Psoas muscle (tissue), 8 donors: ENCODE measurements around the gene GABBR1. TPM values are rescaled to one million over a fixed set of nuclear protein-coding genes. Genes with fewer than 3 reads are reported as not detected.

Source experiments
- ATAC-seq, 4 donors: fragments of 200-7000 bp; cut with Tn5 transposase; one replicate each; pipeline ENCODE4 v1.9.1; 2020; ENCODE audit warnings: moderate library complexity in 3 of 4, mild to moderate bottlenecking in 2 of 4
- DNase-seq, 2 donors: peaks; one replicate each; pipeline ENCODE4 v3.0.0-alpha.2; 2020
- H3K27ac ChIP-seq: fragments of 200-600 bp; one replicate; pipeline ENCODE4 v1.8.0; 2022
- H3K27me3 ChIP-seq, 3 donors: fragments of 200-600 bp in 1 of 3; one replicate each; pipeline versions ENCODE4 v1.6.1 to v1.8.0; 2013 to 2022; ENCODE audit warnings: low read length in 2 of 3, mild to moderate bottlenecking in 2 of 3, moderate library complexity in 1 of 3; ENCODE audit not compliant: insufficient read depth in 3 of 3
- H3K36me3 ChIP-seq, 2 donors: fragments of 200-600 bp in 1 of 2; one replicate each; pipeline versions ENCODE4 v1.6.1 to v1.8.0; 2013 to 2022; ENCODE audit warnings: low read depth in 1 of 2, mild to moderate bottlenecking in 1 of 2, moderate library complexity in 1 of 2; ENCODE audit not compliant: insufficient read depth in 1 of 2
- H3K4me1 ChIP-seq: fragments of 200-600 bp; one replicate; pipeline ENCODE4 v1.8.0; 2022
- H3K4me3 ChIP-seq: fragments of 200-600 bp; one replicate; pipeline ENCODE4 v1.8.0; 2022; ENCODE audit warnings: mild to moderate bottlenecking
- H3K9me3 ChIP-seq: fragments of 200-600 bp; one replicate; pipeline ENCODE4 v1.8.0; 2022
- CTCF ChIP-seq: fragments of 200-600 bp; IDR thresholded peaks from one replicate; pipeline ENCODE4 v1.8.0; 2022; ENCODE audit warnings: antibody characterized with exemption
- WGBS, 3 donors: extraction: QIAGEN DNeasy Blood & Tissue Kit; methylation state at CpG; one replicate each; pipeline versions ENCODE4 v1.1.6 to v1.1.7; 2013; 5-methylcytosine and 5-hydroxymethylcytosine counted together
- intact Hi-C, 2 donors: fragments of 100-400 bp; cut with DNase I; formaldehyde crosslinking; loops; one replicate each; pipeline versions ENCODE4 v1.11.0 to v1.14.2; 2022
- polyA plus RNA-seq, 3 donors: library from polyadenylated mRNA; stranded (reverse); fragments of 200-250 nt; gene quantifications; one replicate each; pipeline ENCODE4 v1.2.3, GENCODE V29; 2013
- total RNA-seq, 4 donors: library from RNA; stranded (reverse); fragmentation: NEBNext Ultra II Directional in 2 of 4; extraction: Animal tissue kit (Norgen Biotek cat#: 25700) in 2 of 4; gene quantifications; one replicate each; pipeline versions ENCODE4 v1.2.1 to v1.2.4, GENCODE V29; 2021 to 2023
- donor health status: healthy with polysubstance abuse.
- donor health status: DM: no; HTN: no; CAD: no; lungs with moderate emphysema.
- donor health status: Bipolar disorder and iron deficiency.
- donor health status: healthy.
- donor health status: DM: yes; HTN: yes; CAD: no.
- donor health status: DM: no; HTN: no; CAD: no.
- donor health status: DM: no; HTN: no; CAD: no.
- donor health status: DM: yes; HTN: yes; CAD: no.

Gene GABBR1
- total and polyA plus RNA-seq, 7 donors = 2.5 to 10.2 (median 4.6) TPM

GRCh38 chr6:29651413-29652197 is 18.6 kb upstream of the GABBR1 start:
- Histone ChIP-seq H3K4me3 (no peak overlapping the region), H3K4me1 (peaks cover 3% of the 10 kb centered on the region), H3K36me3 (no peaks in the 10 kb centered on the region), H3K9me3 (no peaks in the 10 kb centered on the region), H3K27me3 (no peaks in the 10 kb centered on the region), H3K27ac (no peak overlapping the region)
- DNase-seq (no peak), ATAC-seq (no peak)
- WGBS, 3 donors = 74 to 76% (median 76%) methylated on average over 8 of the region's 8 CpGs
- TF ChIP-seq CTCF = peak; percentile 53
- intact Hi-C loops = loop anchor here in 1 of 2 donors (5.0 kb wide), 1 partner anchor 101 kb away; no protein-coding TSS in a partner anchor

DNA sequence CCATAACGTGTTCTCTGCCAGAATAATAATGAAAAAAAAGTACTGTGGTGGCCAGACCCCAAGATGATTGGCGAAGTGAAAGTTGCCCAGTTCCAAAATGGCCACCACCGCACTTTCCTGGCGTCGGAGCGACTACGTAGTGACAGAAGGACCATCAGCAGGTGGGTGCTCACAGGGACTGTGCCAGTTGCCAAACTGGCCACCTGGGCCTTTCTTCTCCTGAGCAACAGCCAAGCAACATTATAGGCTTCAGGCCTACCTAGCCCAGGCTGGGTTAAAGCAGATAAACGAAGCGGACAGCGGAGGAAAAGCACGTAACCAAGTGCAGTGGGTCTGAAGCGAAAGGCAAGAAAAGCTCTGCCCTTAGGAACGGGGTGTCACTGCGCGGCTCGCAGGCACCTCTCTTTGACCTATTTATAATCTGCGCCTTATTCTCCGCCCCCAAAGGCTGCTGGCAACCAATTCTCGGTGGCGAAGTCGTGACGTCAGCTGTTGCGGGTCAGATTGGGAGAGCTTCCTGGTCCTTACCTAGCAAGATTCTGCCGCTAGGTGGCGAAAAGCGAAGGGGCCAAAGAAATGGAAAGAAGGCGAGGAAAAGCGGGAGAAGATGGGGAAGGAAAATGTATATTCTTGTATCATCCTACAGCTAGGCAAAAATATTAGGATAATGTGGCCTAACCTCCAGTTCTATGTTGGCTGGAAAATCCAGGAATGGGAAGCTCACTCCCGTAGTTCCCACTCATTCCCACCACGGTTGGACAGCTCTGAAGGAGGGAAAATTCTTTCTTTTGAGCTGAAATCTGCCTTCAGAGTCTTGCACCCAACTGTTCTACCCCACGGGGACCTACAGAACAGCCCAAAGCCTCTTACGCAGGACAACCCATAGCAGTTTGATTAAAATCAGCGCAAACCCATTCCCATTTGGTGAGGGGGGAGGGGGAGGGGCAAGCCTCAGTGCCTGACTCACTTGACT is 17.0 kb upstream of the GABBR1 start:
- 3 to 6% (median 4%) methylated on average over 33 of the region's 33 CpGs for WGBS, 3 donors

DNA sequence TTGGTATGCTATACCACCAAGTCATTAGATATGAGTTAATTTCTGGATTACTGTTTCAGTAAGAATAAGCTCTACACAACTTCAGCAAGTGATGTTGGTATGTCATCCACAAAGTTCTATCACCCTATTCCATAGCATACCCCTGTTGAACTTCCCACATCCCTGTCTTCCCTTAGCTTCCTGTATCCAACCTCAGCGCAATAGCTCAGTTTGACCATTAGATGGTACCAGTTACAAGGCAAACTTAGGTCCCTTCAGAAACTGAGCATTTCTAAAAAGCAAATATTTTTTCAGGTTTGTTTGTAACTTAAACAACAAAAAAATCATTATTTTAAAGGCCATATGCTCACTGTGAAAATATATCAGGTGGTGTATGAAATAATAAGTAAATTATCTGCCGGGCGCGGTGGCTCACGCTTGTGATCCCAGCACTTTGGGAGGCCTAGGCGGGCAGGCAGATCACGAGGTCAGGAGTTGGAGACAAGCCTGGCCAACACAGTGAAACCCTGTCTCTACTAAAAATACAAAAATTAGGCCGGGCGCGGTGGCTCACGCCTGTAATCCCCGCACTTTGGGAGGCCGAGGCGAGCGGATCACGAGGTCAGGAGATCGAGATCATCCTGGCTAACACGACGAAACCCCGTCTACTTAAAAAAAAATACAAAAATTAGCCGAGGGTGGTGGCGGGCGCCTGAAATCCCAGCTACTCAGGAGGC is 15.1 kb upstream of the GABBR1 start:
- no peaks in the 10 kb centered on the region for H3K27me3 ChIP-seq
- peaks cover 3% of the 10 kb centered on the region for H3K4me1 ChIP-seq
- H3K27ac ChIP-seq = no peak overlapping the region
- no peaks in the 10 kb centered on the region for H3K36me3 ChIP-seq
- H3K4me3 ChIP-seq = no peak overlapping the region
- peak; percentile 26 for TF ChIP-seq CTCF
- intact Hi-C loops = no loop called here
- DNase-seq (no peak), ATAC-seq (no peak)
- 90 to 92% (median 91%) methylated on average over 23 of the region's 23 CpGs for WGBS, 3 donors
- H3K9me3 ChIP-seq = no peaks in the 10 kb centered on the region

More for the DNA sequence above, 17.0 kb upstream of the GABBR1 start:
- H3K36me3 ChIP-seq = no peaks in the 10 kb centered on the region
- intact Hi-C loops = loop anchor here in 1 of 2 donors (5.0 kb wide), 1 partner anchor 102 kb away; no protein-coding TSS in a partner anchor
- peaks cover 3% of the 10 kb centered on the region for H3K4me1 ChIP-seq
- ATAC-seq = peak; percentile 98 to 99 (median 99)
- H3K27ac ChIP-seq = peak overlapping the region; percentile 94
- H3K27me3 ChIP-seq = no peaks in the 10 kb centered on the region
- TF ChIP-seq CTCF = peak; percentile 93
- H3K9me3 ChIP-seq = no peaks in the 10 kb centered on the region
- H3K4me3 ChIP-seq = peak overlapping the region; percentile 81
- peak; percentile 96 to 98 for DNase-seq

GRCh38 chr6:29641430-29642148 is 8.6 kb upstream of the GABBR1 start:
- ATAC-seq (no peak), DNase-seq (no peak)
- Histone ChIP-seq H3K9me3 (no peaks in the 10 kb centered on the region), H3K4me3 (no peak overlapping the region), H3K27ac (no peak overlapping the region), H3K4me1 (no peaks in the 10 kb centered on the region), H3K36me3 (no peaks in the 10 kb centered on the region), H3K27me3 (peaks cover 0 to 20% (median 2%) of the 10 kb centered on the region in 3 donors)
- 22 to 45% (median 26%) methylated on average over 3 of the region's 3 CpGs for WGBS, 3 donors
- TF ChIP-seq CTCF = no peak
- intact Hi-C loops = no loop called here
